Measurements from ENCODE around the gene CEMIP2. TPM values are rescaled to one million over a fixed set of nuclear protein-coding genes. Genes with fewer than 3 reads are reported as not detected.

The CEMIP2 gene
- total and polyA plus RNA-seq, 8 donors, result 12.4 to 218 (median 59.8) TPM

GRCh38 chr9:71767163-71767775, 1.0 kb downstream of the CEMIP2 start:
- no peak for TF ChIP-seq POLR2AphosphoS5 (IDR thresholded peaks at IDR 0.05)
- TF ChIP-seq EP300 (IDR thresholded peaks at IDR 0.05), result no peak
- TF ChIP-seq CTCF (IDR thresholded peaks at IDR 0.05), result no peak
- TF ChIP-seq POLR2A (IDR thresholded peaks at IDR 0.05), result no peak
- Histone ChIP-seq H3K36me3 (no peaks in the 10 kb centered on the region), H3K9me3 (no peaks in the 10 kb centered on the region), H3K4me1 (peaks cover 36 to 73% (median 57%) of the 10 kb centered on the region in 4 donors), H3K27me3 (no peaks in the 10 kb centered on the region), H3K4me3 (peak overlapping the region; percentile 72 to 91 (median 82)), H3K27ac (peak overlapping the region; percentile 94 to 100 (median 98))
- intact Hi-C loops (cut with DNase I; ENCODE audit: low total_unique reads), result no loop called here
- DNase-seq, result peak in 1 of 2 donors; percentile 46
- 14 to 25% (median 22%) methylated on average over 6 to 7 of the region's 7 CpGs for WGBS, 5 donors

GRCh38 chr9:71766663-71767062, 1.6 kb downstream of the CEMIP2 start:
- intact Hi-C loops (cut with DNase I; ENCODE audit: low total_unique reads), result no loop called here
- peak in 1 of 2 donors; percentile 62 for DNase-seq
- peak overlapping the region; percentile 72 to 91 (median 82) for H3K4me3 ChIP-seq
- H3K27me3 ChIP-seq, result no peaks in the 10 kb centered on the region
- WGBS, 5 donors, result 16 to 56% (median 20%) methylated on average over 4 of the region's 4 CpGs
- TF ChIP-seq POLR2AphosphoS5 (IDR thresholded peaks at IDR 0.05), result peak in 1 of 3 donors; percentile 49
- no peak for TF ChIP-seq POLR2A (IDR thresholded peaks at IDR 0.05)
- peaks cover 39 to 79% (median 61%) of the 10 kb centered on the region in 4 donors for H3K4me1 ChIP-seq
- peak overlapping the region; percentile 94 to 100 (median 98) for H3K27ac ChIP-seq
- H3K36me3 ChIP-seq, result no peaks in the 10 kb centered on the region
- no peaks in the 10 kb centered on the region for H3K9me3 ChIP-seq

GRCh38 chr9:71765693-71766092, 2.6 kb downstream of the CEMIP2 start:
- Histone ChIP-seq H3K27me3 (no peaks in the 10 kb centered on the region), H3K36me3 (no peaks in the 10 kb centered on the region), H3K9me3 (no peaks in the 10 kb centered on the region), H3K4me3 (peak overlapping the region; percentile 72 to 91 (median 82)), H3K27ac (peak overlapping the region; percentile 76 to 99 (median 95)), H3K4me1 (peaks cover 47 to 89% (median 69%) of the 10 kb centered on the region in 4 donors)
- WGBS, 5 donors, result 19 to 60% (median 41%) methylated on average over 2 of the region's 2 CpGs
- intact Hi-C loops (cut with DNase I; ENCODE audit: low total_unique reads), result no loop called here
- DNase-seq, result peak in 1 of 2 donors; percentile 27
- TF ChIP-seq POLR2A (IDR thresholded peaks at IDR 0.05), result no peak
- TF ChIP-seq EP300 (IDR thresholded peaks at IDR 0.05), result no peak
- TF ChIP-seq CTCF (IDR thresholded peaks at IDR 0.05), result no peak
- no peak for TF ChIP-seq POLR2AphosphoS5 (IDR thresholded peaks at IDR 0.05)

GRCh38 chr9:71764891-71765290, 3.4 kb downstream of the CEMIP2 start:
- Histone ChIP-seq H3K9me3 (no peaks in the 10 kb centered on the region), H3K4me3 (peak overlapping the region in 3 of 4 donors; percentile 79 to 91 (median 85)), H3K36me3 (no peaks in the 10 kb centered on the region), H3K4me1 (peaks cover 46 to 90% (median 73%) of the 10 kb centered on the region in 4 donors), H3K27ac (peak overlapping the region in 4 of 5 donors; percentile 94 to 99 (median 96)), H3K27me3 (no peaks in the 10 kb centered on the region)
- intact Hi-C loops (cut with DNase I; ENCODE audit: low total_unique reads), result no loop called here
- WGBS, 5 donors, result 29 to 72% (median 49%) methylated on average over 1 of the region's 1 CpG
- no peak for DNase-seq
- TF ChIP-seq EP300 (IDR thresholded peaks at IDR 0.05), result no peak
- TF ChIP-seq POLR2AphosphoS5 (IDR thresholded peaks at IDR 0.05), result no peak
- TF ChIP-seq POLR2A (IDR thresholded peaks at IDR 0.05), result no peak
- TF ChIP-seq CTCF (IDR thresholded peaks at IDR 0.05), result no peak

GRCh38 chr9:71764463-71764862, 3.9 kb downstream of the CEMIP2 start:
- Histone ChIP-seq H3K27ac (peak overlapping the region in 4 of 5 donors; percentile 94 to 99 (median 96)), H3K4me1 (peaks cover 46 to 90% (median 72%) of the 10 kb centered on the region in 4 donors)
- intact Hi-C loops (cut with DNase I; ENCODE audit: low total_unique reads), result no loop called here

More at GRCh38 chr9:71764463-71764862, 3.9 kb downstream of the CEMIP2 start:
- WGBS, 5 donors, result 24 to 35% (median 28%) methylated on average over 4 of the region's 4 CpGs
- DNase-seq, result no peak
- Histone ChIP-seq H3K9me3 (no peaks in the 10 kb centered on the region), H3K36me3 (no peaks in the 10 kb centered on the region), H3K4me3 (peak overlapping the region in 3 of 4 donors; percentile 79 to 91 (median 85)), H3K27me3 (no peaks in the 10 kb centered on the region)
- TF ChIP-seq CTCF (IDR thresholded peaks at IDR 0.05) (no peak), POLR2A (IDR thresholded peaks at IDR 0.05) (no peak), EP300 (IDR thresholded peaks at IDR 0.05) (no peak), POLR2AphosphoS5 (IDR thresholded peaks at IDR 0.05) (no peak)
